ENCODE results near the gene HDAC7. TPM values are rescaled to one million over a fixed set of nuclear protein-coding genes. Genes with fewer than 3 reads are reported as not detected.

HDAC7 gene
- total RNA-seq, 1 experiment from 2014 or later, result 36.2 TPM

DNA sequence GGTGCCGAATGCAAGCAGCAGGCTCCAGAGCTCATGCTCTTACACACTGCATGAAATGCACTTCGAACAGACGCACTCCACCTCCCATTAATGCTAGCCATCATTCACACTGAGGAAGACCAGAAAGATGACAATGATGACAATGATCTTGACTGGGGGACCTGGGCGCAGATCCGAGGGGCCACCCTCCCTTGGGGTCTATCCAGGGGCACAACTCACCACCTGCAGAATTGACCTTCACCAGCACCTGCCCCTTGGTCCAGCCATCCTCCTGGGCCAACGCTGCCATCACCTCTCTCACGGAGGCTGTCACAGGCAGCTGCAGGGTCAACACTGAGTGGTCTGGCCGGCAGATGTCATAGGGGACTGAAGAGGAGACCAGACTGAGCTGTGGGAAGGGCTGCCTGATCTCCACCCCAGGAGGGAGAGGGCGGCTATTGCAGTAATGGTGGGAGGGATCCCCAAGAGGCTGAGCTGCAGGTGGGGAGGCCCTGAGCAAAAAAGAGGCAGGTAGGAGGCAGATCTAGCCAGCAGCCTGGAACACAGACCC lies 76.3 kb downstream of the HDAC7 start:
- no peak overlapping the region for H3K27ac ChIP-seq (ENCODE audit: low read length)
- H3K9ac ChIP-seq (ENCODE audit: low read length), result no peak overlapping the region
- no peaks in the 10 kb centered on the region for H3K36me3 ChIP-seq (ENCODE audit: insufficient read depth, low read length)
- H2AFZ ChIP-seq (ENCODE audit: low read length), result no peak overlapping the region
- H3K27me3 ChIP-seq (ENCODE audit: low read length), result no peaks in the 10 kb centered on the region
- H4K20me1 ChIP-seq (ENCODE audit: insufficient read depth, low read depth, low read length), result 0 out of 2 replicates have a peak, but pooled peaks cover 8% of the 10 kb centered on the region
- no peaks in the 10 kb centered on the region for H3K79me2 ChIP-seq (ENCODE audit: low read length)
- H3K4me1 ChIP-seq (ENCODE audit: low read length), result peaks cover 59% of the 10 kb centered on the region
- H3K4me3 ChIP-seq (ENCODE audit: low read length), result no peak overlapping the region
- no peak for DNase-seq
- H3K9me2 ChIP-seq (replicated peaks; ENCODE audit: insufficient read depth, low read length), result no peaks in the 10 kb centered on the region
- H3K4me2 ChIP-seq (ENCODE audit: low read depth, low read length, poor library complexity, severe bottlenecking), result no peak overlapping the region
- H3K9me3 ChIP-seq (ENCODE audit: low read length), result no peaks in the 10 kb centered on the region

DNA sequence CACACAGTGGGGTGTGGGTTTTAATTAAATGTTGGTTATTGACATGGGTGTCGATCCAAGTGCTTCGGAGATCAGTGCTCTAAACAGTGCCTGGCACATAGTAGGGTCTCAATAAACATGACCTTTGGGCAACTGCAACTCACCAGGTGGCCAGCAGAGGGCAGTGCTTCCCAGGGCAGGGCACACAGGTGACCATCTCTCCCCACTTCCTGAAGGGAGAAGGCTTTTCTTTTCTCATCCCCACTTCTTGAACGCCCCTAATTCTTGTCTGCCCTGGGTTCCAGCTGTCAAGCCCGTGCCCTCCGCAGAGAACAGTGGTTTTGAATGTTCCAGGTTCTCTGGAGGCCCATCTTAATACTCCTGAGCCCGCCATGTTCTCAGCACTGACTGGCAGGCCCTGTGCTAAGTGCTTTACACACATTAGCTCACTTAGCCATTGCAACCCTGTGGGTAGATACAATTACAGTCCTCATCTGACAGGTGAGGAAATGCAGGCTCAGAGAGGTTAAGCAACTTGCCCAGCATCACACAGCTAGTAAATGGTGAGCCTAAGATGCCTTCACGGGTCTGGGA lies 77.4 kb downstream of the HDAC7 start:
- no peaks in the 10 kb centered on the region for H3K27me3 ChIP-seq (ENCODE audit: low read length)
- no peak overlapping the region for H2AFZ ChIP-seq (ENCODE audit: low read length)
- 0 out of 2 replicates have a peak, but pooled peaks cover 8% of the 10 kb centered on the region for H4K20me1 ChIP-seq (ENCODE audit: insufficient read depth, low read depth, low read length)
- H3K9ac ChIP-seq (ENCODE audit: low read length), result no peak overlapping the region
- DNase-seq, result peak; percentile 85
- peak overlapping the region; percentile 96 for H3K27ac ChIP-seq (ENCODE audit: low read length)
- no peaks in the 10 kb centered on the region for H3K79me2 ChIP-seq (ENCODE audit: low read length)
- no peaks in the 10 kb centered on the region for H3K36me3 ChIP-seq (ENCODE audit: insufficient read depth, low read length)
- peaks cover 61% of the 10 kb centered on the region for H3K4me1 ChIP-seq (ENCODE audit: low read length)
- H3K4me3 ChIP-seq (ENCODE audit: low read length), result no peak overlapping the region
- H3K9me3 ChIP-seq (ENCODE audit: low read length), result no peaks in the 10 kb centered on the region
- H3K9me2 ChIP-seq (replicated peaks; ENCODE audit: insufficient read depth, low read length), result no peaks in the 10 kb centered on the region
- peak overlapping the region; percentile 96 for H3K4me2 ChIP-seq (ENCODE audit: low read depth, low read length, poor library complexity, severe bottlenecking)

DNA sequence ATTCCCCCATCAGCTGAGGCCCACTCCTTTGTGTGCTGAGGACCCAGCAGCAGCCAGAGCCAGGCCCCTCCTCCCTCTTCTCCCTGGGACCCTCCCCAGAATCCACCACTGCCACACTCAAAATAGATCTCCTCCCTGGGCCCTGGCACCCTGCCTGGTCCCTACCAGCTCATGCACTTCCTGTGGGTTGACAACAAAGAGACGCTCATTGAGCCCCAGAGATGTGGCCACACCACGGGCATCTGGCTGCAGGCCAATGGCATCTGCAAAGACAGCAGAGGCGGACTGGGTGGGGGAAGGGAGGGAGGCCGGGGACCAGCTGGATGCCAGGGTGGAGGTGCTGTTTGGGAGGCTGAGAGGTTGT lies 78.4 kb downstream of the HDAC7 start:
- 0 out of 2 replicates have a peak, but pooled peaks cover 8% of the 10 kb centered on the region for H4K20me1 ChIP-seq (ENCODE audit: insufficient read depth, low read depth, low read length)
- H3K27me3 ChIP-seq (ENCODE audit: low read length), result no peaks in the 10 kb centered on the region
- no peaks in the 10 kb centered on the region for H3K9me2 ChIP-seq (replicated peaks; ENCODE audit: insufficient read depth, low read length)
- no peaks in the 10 kb centered on the region for H3K36me3 ChIP-seq (ENCODE audit: insufficient read depth, low read length)
- peak; percentile 93 for DNase-seq
- H3K9ac ChIP-seq (ENCODE audit: low read length), result peak overlapping the region; percentile 91
- no peaks in the 10 kb centered on the region for H3K79me2 ChIP-seq (ENCODE audit: low read length)
- H2AFZ ChIP-seq (ENCODE audit: low read length), result no peak overlapping the region
- H3K4me1 ChIP-seq (ENCODE audit: low read length), result peaks cover 51% of the 10 kb centered on the region
- peak overlapping the region; percentile 77 for H3K4me3 ChIP-seq (ENCODE audit: low read length)
- no peaks in the 10 kb centered on the region for H3K9me3 ChIP-seq (ENCODE audit: low read length)
- peak overlapping the region; percentile 96 for H3K4me2 ChIP-seq (ENCODE audit: low read depth, low read length, poor library complexity, severe bottlenecking)
- H3K27ac ChIP-seq (ENCODE audit: low read length), result peak overlapping the region; percentile 96

DNA sequence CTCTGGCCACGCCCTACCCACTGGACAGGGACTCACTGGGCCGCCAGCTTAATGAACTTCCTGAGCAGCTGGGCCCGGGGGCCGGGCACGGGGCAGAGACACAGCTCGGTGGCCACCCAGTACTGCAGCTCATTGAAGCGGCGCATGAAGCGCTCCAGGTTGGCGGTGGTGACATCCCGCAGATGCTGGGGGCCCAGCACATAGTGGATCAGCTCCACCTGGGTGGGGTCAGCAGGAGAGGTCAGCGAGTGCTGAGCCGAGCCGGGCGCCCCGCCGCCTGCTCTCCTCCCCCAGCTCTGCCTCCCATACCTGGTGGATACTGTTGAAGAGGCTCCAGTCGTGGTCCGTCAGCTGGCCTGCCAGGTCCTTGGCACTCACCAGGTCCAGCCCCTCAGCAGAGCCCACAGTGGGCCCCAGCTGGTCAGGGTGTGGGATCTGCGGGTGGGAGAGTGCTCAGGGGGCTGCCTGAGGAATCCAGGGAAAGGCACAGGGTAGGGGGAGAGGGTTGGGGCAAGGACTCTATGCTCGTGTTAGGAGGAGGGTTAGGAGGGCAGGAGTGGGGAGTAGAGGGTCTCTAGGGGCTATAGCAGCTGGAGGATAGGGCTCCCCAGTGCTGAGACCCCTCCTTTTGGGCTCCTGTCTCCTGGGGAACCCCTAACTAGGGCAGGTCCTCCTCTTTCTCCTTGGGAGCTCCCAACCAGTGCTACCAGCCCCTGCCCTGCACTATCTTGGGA lies 78.9 kb downstream of the HDAC7 start:
- H3K4me2 ChIP-seq (ENCODE audit: low read depth, low read length, poor library complexity, severe bottlenecking), result peak overlapping the region; percentile 96
- H3K4me1 ChIP-seq (ENCODE audit: low read length), result peaks cover 50% of the 10 kb centered on the region
- no peak overlapping the region for H2AFZ ChIP-seq (ENCODE audit: low read length)
- H3K9me2 ChIP-seq (replicated peaks; ENCODE audit: insufficient read depth, low read length), result no peaks in the 10 kb centered on the region
- H3K27ac ChIP-seq (ENCODE audit: low read length), result peak overlapping the region; percentile 96
- H3K27me3 ChIP-seq (ENCODE audit: low read length), result no peaks in the 10 kb centered on the region
- peak overlapping the region; percentile 91 for H3K9ac ChIP-seq (ENCODE audit: low read length)
- DNase-seq, result peak; percentile 86
- no peaks in the 10 kb centered on the region for H3K9me3 ChIP-seq (ENCODE audit: low read length)
- no peaks in the 10 kb centered on the region for H3K36me3 ChIP-seq (ENCODE audit: insufficient read depth, low read length)
- H3K79me2 ChIP-seq (ENCODE audit: low read length), result no peaks in the 10 kb centered on the region
- 0 out of 2 replicates have a peak, but pooled peaks cover 8% of the 10 kb centered on the region for H4K20me1 ChIP-seq (ENCODE audit: insufficient read depth, low read depth, low read length)
- peak overlapping the region; percentile 77 for H3K4me3 ChIP-seq (ENCODE audit: low read length)

DNA sequence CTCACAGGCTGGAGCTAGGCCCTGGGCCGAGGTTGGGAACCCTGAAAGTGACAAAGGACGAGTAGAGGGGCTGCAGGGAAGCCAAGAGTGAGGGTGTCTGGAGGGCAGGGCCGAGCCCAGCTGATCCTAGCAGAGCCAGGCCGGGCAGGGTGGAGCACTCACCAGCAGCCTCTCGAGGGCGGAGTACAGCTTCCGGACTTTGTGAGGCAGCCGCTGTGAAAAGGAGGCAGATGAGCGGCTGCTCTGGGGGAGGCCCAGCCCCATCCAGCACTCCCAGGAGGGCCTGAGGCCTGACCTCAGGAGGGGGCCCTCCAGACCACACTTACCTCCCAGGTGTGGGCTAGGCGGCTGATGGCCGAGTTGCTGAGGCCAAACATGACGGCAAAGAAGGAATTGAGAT lies 79.7 kb downstream of the HDAC7 start:
- Histone ChIP-seq H3K79me2 (ENCODE audit: low read length) (no peaks in the 10 kb centered on the region), H2AFZ (ENCODE audit: low read length) (no peak overlapping the region), H3K27ac (ENCODE audit: low read length) (peak overlapping the region; percentile 96), H3K9me3 (ENCODE audit: low read length) (no peaks in the 10 kb centered on the region), H3K4me2 (ENCODE audit: low read depth, low read length, poor library complexity, severe bottlenecking) (peak overlapping the region; percentile 96), H4K20me1 (ENCODE audit: insufficient read depth, low read depth, low read length) (0 out of 2 replicates have a peak, but pooled peaks cover 8% of the 10 kb centered on the region), H3K4me1 (ENCODE audit: low read length) (peaks cover 51% of the 10 kb centered on the region), H3K9me2 (replicated peaks; ENCODE audit: insufficient read depth, low read length) (no peaks in the 10 kb centered on the region), H3K36me3 (ENCODE audit: insufficient read depth, low read length) (no peaks in the 10 kb centered on the region), H3K4me3 (ENCODE audit: low read length) (peak overlapping the region; percentile 77), H3K9ac (ENCODE audit: low read length) (peak overlapping the region; percentile 91), H3K27me3 (ENCODE audit: low read length) (no peaks in the 10 kb centered on the region)
- DNase-seq, result peak; percentile 91

DNA sequence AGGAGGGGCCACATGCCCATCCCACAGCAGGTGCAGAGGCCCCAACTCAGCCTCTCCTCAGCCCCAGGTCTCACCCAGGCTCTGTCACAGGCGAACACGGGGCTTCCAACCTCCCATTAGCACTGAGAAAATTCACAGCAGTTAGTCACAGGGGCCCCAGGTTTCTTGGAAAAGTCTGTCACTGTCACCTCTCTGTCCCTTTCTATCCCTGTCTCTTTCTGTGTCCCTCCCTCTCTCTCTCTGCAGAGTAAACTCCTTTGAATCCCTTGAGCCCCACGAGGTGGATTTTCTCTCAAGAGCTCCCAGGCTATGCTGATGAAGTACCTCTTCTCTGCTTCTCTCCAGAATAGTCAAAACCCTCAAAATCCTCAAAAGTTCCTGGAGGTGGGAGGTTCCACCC lies 80.4 kb downstream of the HDAC7 start:
- Histone ChIP-seq H3K36me3 (ENCODE audit: insufficient read depth, low read length) (no peaks in the 10 kb centered on the region), H3K9me3 (ENCODE audit: low read length) (no peaks in the 10 kb centered on the region), H3K79me2 (ENCODE audit: low read length) (no peaks in the 10 kb centered on the region), H3K4me1 (ENCODE audit: low read length) (peaks cover 58% of the 10 kb centered on the region), H3K9ac (ENCODE audit: low read length) (peak overlapping the region; percentile 91), H2AFZ (ENCODE audit: low read length) (no peak overlapping the region), H3K4me2 (ENCODE audit: low read depth, low read length, poor library complexity, severe bottlenecking) (peak overlapping the region; percentile 96), H3K27ac (ENCODE audit: low read length) (peak overlapping the region; percentile 96), H4K20me1 (ENCODE audit: insufficient read depth, low read depth, low read length) (0 out of 2 replicates have a peak, but pooled peaks cover 8% of the 10 kb centered on the region), H3K9me2 (replicated peaks; ENCODE audit: insufficient read depth, low read length) (no peaks in the 10 kb centered on the region), H3K4me3 (ENCODE audit: low read length) (peak overlapping the region; percentile 77), H3K27me3 (ENCODE audit: low read length) (no peaks in the 10 kb centered on the region)
- no peak for DNase-seq

DNA sequence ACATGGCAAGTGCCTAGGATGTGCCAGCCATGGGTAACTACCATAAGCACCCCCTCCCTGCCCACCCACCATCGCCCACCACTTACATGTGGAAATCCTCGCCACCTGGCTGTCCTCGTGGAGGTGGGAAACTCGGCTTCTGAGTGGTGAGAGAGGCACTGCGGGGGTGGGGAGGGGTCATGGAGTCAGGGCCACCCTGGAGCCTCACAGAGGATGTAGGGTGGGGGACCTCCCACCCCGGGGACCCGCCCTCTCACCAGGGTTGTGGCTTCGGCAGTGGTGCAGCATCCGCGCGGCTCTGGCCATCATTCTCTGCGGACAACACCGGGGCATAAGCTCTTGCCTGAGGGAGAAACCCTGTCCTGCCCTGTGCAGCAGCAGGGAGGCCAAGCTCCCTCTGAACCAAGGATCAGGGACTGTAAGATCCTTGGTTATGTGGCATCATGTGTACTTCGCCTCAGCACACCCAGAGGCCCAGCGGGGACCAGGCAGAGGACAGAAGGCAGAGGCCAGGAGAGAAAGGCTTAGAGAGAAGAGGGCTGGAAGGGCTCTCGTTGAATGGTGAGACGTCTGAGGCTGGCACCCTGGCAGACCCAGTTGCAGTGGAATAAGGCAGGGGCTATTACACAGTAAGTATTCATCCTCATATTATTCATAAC lies 81.6 kb downstream of the HDAC7 start:
- 0 out of 2 replicates have a peak, but pooled peaks cover 7% of the 10 kb centered on the region for H4K20me1 ChIP-seq (ENCODE audit: insufficient read depth, low read depth, low read length)
- H3K9me3 ChIP-seq (ENCODE audit: low read length), result no peaks in the 10 kb centered on the region
- peak overlapping the region; percentile 91; the same call in 1 of the 2 replicates for H3K9ac ChIP-seq (ENCODE audit: low read length)
- no peak overlapping the region for H3K4me2 ChIP-seq (ENCODE audit: low read depth, low read length, poor library complexity, severe bottlenecking)
- H3K36me3 ChIP-seq (ENCODE audit: insufficient read depth, low read length), result no peaks in the 10 kb centered on the region
- H3K27me3 ChIP-seq (ENCODE audit: low read length), result no peaks in the 10 kb centered on the region
- H3K4me1 ChIP-seq (ENCODE audit: low read length), result peaks cover 52% of the 10 kb centered on the region
- no peak overlapping the region for H2AFZ ChIP-seq (ENCODE audit: low read length)
- H3K79me2 ChIP-seq (ENCODE audit: low read length), result no peaks in the 10 kb centered on the region
- no peaks in the 10 kb centered on the region for H3K9me2 ChIP-seq (replicated peaks; ENCODE audit: insufficient read depth, low read length)
- H3K27ac ChIP-seq (ENCODE audit: low read length), result peak overlapping the region; percentile 96
- DNase-seq, result no peak
- no peak overlapping the region for H3K4me3 ChIP-seq (ENCODE audit: low read length)

Measured in Karpas-422 (cell line).